ENCODE results near the gene FAM169A.

GRCh38 chr5:74839229-74839628 is 27.0 kb downstream of the FAM169A start:
- TF ChIP-seq, protein P1, sequence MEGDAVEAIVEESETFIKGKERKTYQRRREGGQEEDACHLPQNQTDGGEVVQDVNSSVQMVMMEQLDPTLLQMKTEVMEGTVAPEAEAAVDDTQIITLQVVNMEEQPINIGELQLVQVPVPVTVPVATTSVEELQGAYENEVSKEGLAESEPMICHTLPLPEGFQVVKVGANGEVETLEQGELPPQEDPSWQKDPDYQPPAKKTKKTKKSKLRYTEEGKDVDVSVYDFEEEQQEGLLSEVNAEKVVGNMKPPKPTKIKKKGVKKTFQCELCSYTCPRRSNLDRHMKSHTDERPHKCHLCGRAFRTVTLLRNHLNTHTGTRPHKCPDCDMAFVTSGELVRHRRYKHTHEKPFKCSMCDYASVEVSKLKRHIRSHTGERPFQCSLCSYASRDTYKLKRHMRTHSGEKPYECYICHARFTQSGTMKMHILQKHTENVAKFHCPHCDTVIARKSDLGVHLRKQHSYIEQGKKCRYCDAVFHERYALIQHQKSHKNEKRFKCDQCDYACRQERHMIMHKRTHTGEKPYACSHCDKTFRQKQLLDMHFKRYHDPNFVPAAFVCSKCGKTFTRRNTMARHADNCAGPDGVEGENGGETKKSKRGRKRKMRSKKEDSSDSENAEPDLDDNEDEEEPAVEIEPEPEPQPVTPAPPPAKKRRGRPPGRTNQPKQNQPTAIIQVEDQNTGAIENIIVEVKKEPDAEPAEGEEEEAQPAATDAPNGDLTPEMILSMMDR (IDR thresholded peaks at IDR 0.05; ENCODE audit: insufficient read depth, low read depth, low read length): no peak
- no peak for TF ChIP-seq EZH2 (IDR thresholded peaks at IDR 0.05; ENCODE audit: insufficient read depth, low read length)

Data from astrocyte (in vitro differentiated cells and primary cell).